Retina (tissue), 1 donor: ENCODE measurements around the gene CFAP20DC.
A peak's percentile ranks its signal among the peaks of the same experiment; 100 is the strongest.
"Not testable (repeated sequence)": the region's sequence is repeated elsewhere in the genome, so short reads cannot be mapped to it uniquely, and the experiment has no call there.

ENCODE experiments used
- DNase-seq: peaks from one replicate; pipeline ENCODE4 v3.0.0-alpha.2; 2016

Gene CFAP20DC

GRCh38 chr3:58725326-58725853 is 324.4 kb downstream of the CFAP20DC start:
- DNase-seq = no peak

- no peak for DNase-seq
Observed at GRCh38 chr3:58724336-58724735, 325.5 kb downstream of the CFAP20DC start.

- no peak for DNase-seq
Observed at GRCh38 chr3:58723173-58723572, 326.7 kb downstream of the CFAP20DC start.

- DNase-seq = no peak
Observed at GRCh38 chr3:58722561-58722960, 327.3 kb downstream of the CFAP20DC start.

GRCh38 chr3:58720526-58720925 is 329.3 kb downstream of the CFAP20DC start:
- no peak for DNase-seq

GRCh38 chr3:58719684-58720083 is 330.1 kb downstream of the CFAP20DC start:
- DNase-seq = no peak

- DNase-seq = no peak
Observed at GRCh38 chr3:58713715-58714401, 336.0 kb downstream of the CFAP20DC start.

GRCh38 chr3:58711871-58712270 is 338.0 kb downstream of the CFAP20DC start:
- peak; percentile 61 for DNase-seq

- not testable (repeated sequence) for DNase-seq
Observed at GRCh38 chr3:58708983-58709382, 340.8 kb downstream of the CFAP20DC start.

- no peak for DNase-seq
Observed at GRCh38 chr3:58708116-58708791, 341.6 kb downstream of the CFAP20DC start.

GRCh38 chr3:58707390-58707930 is 342.4 kb downstream of the CFAP20DC start:
- no peak for DNase-seq

GRCh38 chr3:58706395-58707167 is 343.2 kb downstream of the CFAP20DC start:
- DNase-seq = no peak

- DNase-seq = no peak
Observed at GRCh38 chr3:58704745-58705144, 345.1 kb downstream of the CFAP20DC start.

- DNase-seq = not testable (repeated sequence)
Observed at GRCh38 chr3:58704304-58704703, 345.5 kb downstream of the CFAP20DC start.

- no peak for DNase-seq
Observed at GRCh38 chr3:58698246-58698645, 351.6 kb downstream of the CFAP20DC start.

GRCh38 chr3:58697561-58697960 is 352.3 kb downstream of the CFAP20DC start:
- DNase-seq = no peak

- not testable (repeated sequence) for DNase-seq
Observed at GRCh38 chr3:58696813-58697212, 353.0 kb downstream of the CFAP20DC start.

- no peak for DNase-seq
Observed at GRCh38 chr3:58696093-58696492, 353.7 kb downstream of the CFAP20DC start.

- DNase-seq = not testable (repeated sequence)
Observed at GRCh38 chr3:58695284-58695683, 354.5 kb downstream of the CFAP20DC start.

- no peak for DNase-seq
Observed at GRCh38 chr3:58693940-58694850, 355.6 kb downstream of the CFAP20DC start.

GRCh38 chr3:58692484-58692883 is 357.3 kb downstream of the CFAP20DC start:
- no peak for DNase-seq
